Adrenal gland (tissue), 12 donors: Measurements from ENCODE around the gene YTHDF1. TPM values are rescaled to one million over a fixed set of nuclear protein-coding genes. Genes with fewer than 3 reads are reported as not detected.

Experiments used
- DNase-seq, 7 donors: peaks; one replicate each; pipeline ENCODE4 v3.0.0-alpha.2; 2019 to 2020
- H3K27ac ChIP-seq, 5 donors: fragments of 200-600 bp; sonication (generic) in 4 of 5; 1 replicate in 3 of 5; 2 replicates in 2 of 5; pipeline versions ENCODE4 v1.5.1 to v1.8.0; 2016 to 2020; ENCODE audit warnings: mild to moderate bottlenecking in 1 of 5
- H3K27me3 ChIP-seq: fragments of 200-600 bp; 2 replicates; pipeline ENCODE4 v1.8.0; 2021
- H3K36me3 ChIP-seq, 2 donors: fragments of 200-600 bp; replicated peaks in 1 of 2; 1 replicate in 1 of 2; 2 replicates in 1 of 2; pipeline versions ENCODE4 v1.5.1 to v1.8.0; 2018 to 2022
- H3K4me1 ChIP-seq, 2 donors: fragments of 200-600 bp; replicated peaks in 1 of 2; 1 replicate in 1 of 2; 2 replicates in 1 of 2; pipeline versions ENCODE4 v1.5.1 to v1.8.0; 2018 to 2021
- H3K4me3 ChIP-seq, 4 donors: fragments of 200-600 bp; sonication (generic) in 3 of 4; one replicate each; pipeline ENCODE4 v1.5.1; 2016 to 2018
- H3K9me3 ChIP-seq, 3 donors: fragments of 200-600 bp; sonication (generic) in 1 of 3; replicated peaks in 1 of 3; 1 replicate in 2 of 3; 2 replicates in 1 of 3; pipeline versions ENCODE4 v1.5.1 to v1.8.0; 2016 to 2021
- CTCF ChIP-seq, 6 experiments: fragments of 450-650 bp in 4 of 6; fragments of 200-600 bp in 2 of 6; sonication (generic) in 1 of 6; IDR thresholded peaks; 1 replicate in 5 of 6; 2 replicates in 1 of 6; pipeline versions ENCODE4 v1.5.1 to v1.8.0; 2016 to 2021; ENCODE audit warnings: antibody characterized with exemption in 6 of 6, mild to moderate bottlenecking in 2 of 6, moderate library complexity in 1 of 6
- POLR2A ChIP-seq, 2 donors: fragments of 450-650 bp; IDR thresholded peaks; one replicate each; pipeline ENCODE4 v1.6.1; 2017; ENCODE audit warnings: antibody characterized with exemption in 2 of 2, mild to moderate bottlenecking in 2 of 2, moderate library complexity in 1 of 2
- whole genome bisulfite sequencing, 4 donors: extraction: QIAGEN DNeasy Blood & Tissue Kit in 2 of 4; methylation state at CpG; one replicate each; pipeline versions ENCODE4 v1.1.5 to v1.1.7; 2013 to 2017; 5-methylcytosine and 5-hydroxymethylcytosine counted together
- intact Hi-C, 2 donors: fragments of 100-400 bp; cut with DNase I; formaldehyde crosslinking; loops; one replicate each; pipeline versions ENCODE4 v1.14.1 to v1.15.0; 2022 to 2023
- polyA plus RNA-seq, 3 donors: library from polyadenylated mRNA; stranded (reverse); fragments of 200-250 nt in 2 of 3; fragments of 350-450 nt in 1 of 3; fragmentation: Illumina TruSeq in 1 of 3; extraction: RNeasy Lipid Tissue Mini Kit (QIAGEN cat#74804) in 1 of 3; gene quantifications; one replicate each; pipeline ENCODE4 v1.2.3, GENCODE V29; 2013 to 2014
- total RNA-seq, 9 donors: library from RNA; depleted of rRNA in 4 of 9; stranded (reverse); fragments of >200 nt in 4 of 9; fragments of 120-200 nt in 1 of 9; fragmentation: NEBNext Ultra II Directional in 1 of 9; extraction: Animal tissue kit (Norgen Biotek cat#: 25700) in 1 of 9; gene quantifications; one replicate each; pipeline versions ENCODE4 v1.1.0 to v1.2.4, GENCODE V29; 2013 to 2023
- donor health status: healthy with polysubstance abuse.
- donor health status: Bipolar disorder and iron deficiency.
- donor health status: DM: yes; HTN: yes; CAD: no.
- donor health status: DM: no; HTN: no; CAD: no.
- donor health status: DM: no; HTN: no; CAD: no.
- donor health status: DM: yes; HTN: yes; CAD: no.

YTHDF1 gene
- total and polyA plus RNA-seq, 12 donors, result 18.1 to 41.9 (median 32.5) TPM

DNA sequence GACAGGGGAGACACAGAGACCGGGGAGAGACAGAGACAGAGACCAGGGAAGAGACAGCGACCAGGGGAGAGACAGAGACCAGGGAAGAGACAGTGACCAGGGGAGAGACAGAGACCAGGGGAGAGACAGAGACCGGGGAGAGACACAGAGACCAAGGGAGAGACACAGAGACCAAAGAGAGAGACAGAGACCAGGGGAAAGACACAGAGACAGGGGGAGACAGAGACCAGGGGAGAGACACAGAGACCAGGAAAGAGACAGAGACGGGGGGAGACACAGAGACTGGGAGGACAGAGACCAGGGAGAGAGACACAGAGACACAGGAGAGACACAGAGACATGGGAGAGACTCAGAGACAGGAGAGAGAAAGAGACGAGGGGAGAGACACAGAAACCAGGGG lies 43.9 kb downstream of the YTHDF1 start:
- no peak for TF ChIP-seq CTCF (IDR thresholded peaks at IDR 0.05)
- H3K36me3 ChIP-seq, result no peaks in the 10 kb centered on the region
- 66 to 76% (median 71%) methylated on average over 5 of the region's 5 CpGs for WGBS, 4 donors
- H3K27me3 ChIP-seq, result peaks cover 46% of the 10 kb centered on the region
- H3K9me3 ChIP-seq, result no peaks in the 10 kb centered on the region
- no peak for DNase-seq
- H3K4me1 ChIP-seq, result peaks cover 0 to under 1% of the 10 kb centered on the region in 2 donors
- intact Hi-C loops, result loop anchor here in 1 of 2 donors (10.0 kb wide), 1 partner anchor 117 kb away; no protein-coding TSS in a partner anchor
- no peak overlapping the region for H3K27ac ChIP-seq
- no peak overlapping the region for H3K4me3 ChIP-seq

- Histone ChIP-seq H3K9me3 (no peaks in the 10 kb centered on the region), H3K27ac (no peak overlapping the region), H3K36me3 (no peaks in the 10 kb centered on the region), H3K4me3 (no peak overlapping the region), H3K4me1 (no peaks in the 10 kb centered on the region), H3K27me3 (peaks cover 23% of the 10 kb centered on the region)
- DNase-seq, result no peak
- WGBS, 4 donors, result 43 to 57% (median 45%) methylated on average over 3 to 6 of the region's 6 CpGs
- intact Hi-C loops, result loop anchor here in 1 of 2 donors (10.0 kb wide), 1 partner anchor 115 kb away; no protein-coding TSS in a partner anchor
- TF ChIP-seq POLR2A (IDR thresholded peaks at IDR 0.05), result no peak
- TF ChIP-seq CTCF (IDR thresholded peaks at IDR 0.05), result no peak
These were observed 46.2 kb downstream of the YTHDF1 start for GRCh38 chr20:63169681-63170080.

DNA sequence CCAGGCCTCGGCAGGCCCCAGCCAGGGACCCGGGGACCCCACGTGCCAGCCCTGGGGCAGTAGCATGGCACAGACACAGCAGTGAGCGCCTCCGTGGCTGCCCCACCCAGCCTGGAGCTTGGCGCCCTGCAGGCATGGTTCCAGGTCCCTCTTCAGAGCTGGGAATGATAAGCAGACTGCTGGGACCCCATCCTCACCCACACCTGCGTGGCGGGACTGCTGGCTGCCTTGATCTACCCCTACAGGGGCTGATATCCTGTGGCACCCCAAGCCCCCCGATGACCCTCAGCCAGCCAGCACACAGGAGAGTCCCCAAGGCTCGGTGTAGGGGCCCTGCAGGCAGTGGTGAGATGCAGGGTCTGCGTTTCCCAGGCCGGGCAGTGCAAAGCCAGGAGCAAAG lies 47.1 kb downstream of the YTHDF1 start:
- Histone ChIP-seq H3K36me3 (no peaks in the 10 kb centered on the region), H3K9me3 (no peaks in the 10 kb centered on the region), H3K4me3 (no peak overlapping the region), H3K4me1 (no peaks in the 10 kb centered on the region), H3K27me3 (peaks cover 19% of the 10 kb centered on the region), H3K27ac (no peak overlapping the region)
- TF ChIP-seq CTCF (IDR thresholded peaks at IDR 0.05) (no peak), POLR2A (IDR thresholded peaks at IDR 0.05) (no peak)
- no peak for DNase-seq
- 76 to 79% methylated on average over 12 of the region's 12 CpGs; no CpG with 5 or more reads in 2 of the 4 donors for WGBS, 4 donors
- intact Hi-C loops, result no loop called here

GRCh38 chr20:63167918-63168520 lies 47.9 kb downstream of the YTHDF1 start:
- H3K27me3 ChIP-seq, result peaks cover 12% of the 10 kb centered on the region

More at GRCh38 chr20:63167918-63168520, 47.9 kb downstream of the YTHDF1 start:
- no peak for DNase-seq
- intact Hi-C loops, result no loop called here
- 70 to 87% (median 85%) methylated on average over 6 to 23 of the region's 23 CpGs for WGBS, 4 donors
- H3K27ac ChIP-seq, result no peak overlapping the region
- no peaks in the 10 kb centered on the region for H3K4me1 ChIP-seq
- H3K36me3 ChIP-seq, result no peaks in the 10 kb centered on the region
- TF ChIP-seq CTCF (IDR thresholded peaks at IDR 0.05), result no peak
- no peak for TF ChIP-seq POLR2A (IDR thresholded peaks at IDR 0.05)
- no peak overlapping the region for H3K4me3 ChIP-seq
- no peaks in the 10 kb centered on the region for H3K9me3 ChIP-seq
